Stimulated activated CD8-positive, alpha-beta memory T cell treated with anti-CD3 and anti-CD28 coated beads, Interleukin-4, amount 100 ng/mL, for 1 hour (primary cell): ENCODE results near the gene DYNC2H1.

Experiments
- DNase-seq, 2 donors: peaks; one replicate each; pipeline ENCODE4 v3.0.0-alpha.2; 2020; ENCODE audit warnings: low read depth in 2 of 2, low spot score in 1 of 2

The DYNC2H1 gene

GRCh38 chr11:103436131-103436770, 327.0 kb downstream of the DYNC2H1 start:
- DNase-seq = no peak

- no peak for DNase-seq
These were observed 331.8 kb downstream of the DYNC2H1 start for GRCh38 chr11:103441021-103441420.

GRCh38 chr11:103448966-103449365, 339.7 kb downstream of the DYNC2H1 start:
- DNase-seq = no peak

- DNase-seq = no peak
These were observed 341.0 kb downstream of the DYNC2H1 start for GRCh38 chr11:103450241-103450640.

GRCh38 chr11:103453126-103453525, 343.9 kb downstream of the DYNC2H1 start:
- no peak for DNase-seq

GRCh38 chr11:103453915-103454709, 344.9 kb downstream of the DYNC2H1 start:
- no peak for DNase-seq

- DNase-seq = no peak
These were observed 355.2 kb downstream of the DYNC2H1 start for GRCh38 chr11:103464420-103464819.

GRCh38 chr11:103465555-103466140, 356.4 kb downstream of the DYNC2H1 start:
- no peak for DNase-seq

GRCh38 chr11:103471546-103471945, 362.3 kb downstream of the DYNC2H1 start:
- DNase-seq = no peak

GRCh38 chr11:103476874-103477273, 367.6 kb downstream of the DYNC2H1 start:
- no peak for DNase-seq

- DNase-seq = no peak
These were observed 371.2 kb downstream of the DYNC2H1 start for GRCh38 chr11:103480421-103480820.

- DNase-seq = no peak
These were observed 374.8 kb downstream of the DYNC2H1 start for GRCh38 chr11:103483996-103484395.

GRCh38 chr11:103484545-103484944, 375.3 kb downstream of the DYNC2H1 start:
- DNase-seq = no peak

GRCh38 chr11:103486604-103487003, 377.4 kb downstream of the DYNC2H1 start:
- DNase-seq = no peak

- DNase-seq = no peak
These were observed 377.9 kb downstream of the DYNC2H1 start for GRCh38 chr11:103487113-103487512.

- DNase-seq = no peak
These were observed 378.8 kb downstream of the DYNC2H1 start for GRCh38 chr11:103488031-103488461.

GRCh38 chr11:103488579-103488978, 379.4 kb downstream of the DYNC2H1 start:
- DNase-seq = no peak

GRCh38 chr11:103491777-103492176, 382.6 kb downstream of the DYNC2H1 start:
- DNase-seq = no peak

GRCh38 chr11:103494491-103494890, 385.3 kb downstream of the DYNC2H1 start:
- DNase-seq = no peak

GRCh38 chr11:103497268-103497667, 388.0 kb downstream of the DYNC2H1 start:
- no peak for DNase-seq

GRCh38 chr11:103499710-103500340, 390.6 kb downstream of the DYNC2H1 start:
- DNase-seq = no peak

GRCh38 chr11:103515283-103515682, 406.1 kb downstream of the DYNC2H1 start:
- no peak for DNase-seq
